Mucosa of rectum (tissue), 2 donors: ENCODE results near the gene MSH3.

Experiments used
- H3K27ac ChIP-seq, 2 donors: one replicate each; pipeline ENCODE4 v1.7.0; 2013; ENCODE audit warnings: inconsistent platforms in 2 of 2, low read depth in 2 of 2, low read length in 2 of 2
- H3K27me3 ChIP-seq, 2 donors: one replicate each; pipeline ENCODE4 v1.7.0; 2013; ENCODE audit warnings: low read length in 2 of 2; ENCODE audit not compliant: control insufficient read depth in 2 of 2, insufficient read depth in 2 of 2
- H3K36me3 ChIP-seq, 2 donors: one replicate each; pipeline ENCODE4 v1.7.0; 2013; ENCODE audit warnings: low read length in 2 of 2; ENCODE audit not compliant: control insufficient read depth in 2 of 2, insufficient read depth in 2 of 2
- H3K4me1 ChIP-seq, 2 donors: one replicate each; pipeline ENCODE4 v1.7.0; 2013; ENCODE audit warnings: low read length in 2 of 2, mild to moderate bottlenecking in 1 of 2; ENCODE audit not compliant: control insufficient read depth in 2 of 2, insufficient read depth in 2 of 2
- H3K4me3 ChIP-seq, 2 donors: one replicate each; pipeline ENCODE4 v1.7.0; 2013; ENCODE audit warnings: low read length in 2 of 2
- H3K9ac ChIP-seq, 2 donors: one replicate each; pipeline ENCODE4 v1.7.0; 2013; ENCODE audit warnings: low read length in 2 of 2, low read depth in 1 of 2, mild to moderate bottlenecking in 1 of 2
- H3K9me3 ChIP-seq, 2 donors: one replicate each; pipeline ENCODE4 v1.7.0; 2013; ENCODE audit warnings: low read length in 2 of 2; ENCODE audit not compliant: control insufficient read depth in 2 of 2
- donor health status: healthy.
- donor health status: Normal muscosa, but diverticular disease.

The MSH3 gene

DNA sequence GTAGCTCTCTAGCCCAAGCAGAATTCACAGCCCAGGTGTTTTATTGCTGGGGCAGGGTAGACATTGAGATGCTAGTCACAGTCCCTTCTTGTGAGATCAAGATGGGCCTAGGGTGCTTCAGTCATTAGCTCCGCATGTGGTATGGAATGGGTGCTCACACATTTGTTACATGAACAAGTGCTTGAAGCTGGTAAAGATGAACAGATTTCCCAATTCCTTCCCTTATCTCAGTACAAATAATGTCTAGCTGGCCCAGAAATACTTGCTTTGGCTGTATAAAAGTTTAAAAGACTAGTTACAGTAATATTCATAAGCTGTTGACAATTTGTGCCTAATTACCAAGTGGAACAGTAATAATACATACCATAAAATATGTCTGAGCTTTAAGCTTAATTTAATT lies 143.7 kb downstream of the MSH3 start:
- Histone ChIP-seq H3K9ac (no peak overlapping the region), H3K9me3 (no peaks in the 10 kb centered on the region), H3K27me3 (no peaks in the 10 kb centered on the region), H3K4me1 (no peaks in the 10 kb centered on the region), H3K4me3 (no peak overlapping the region), H3K27ac (no peak overlapping the region), H3K36me3 (peaks cover 21% of the 10 kb centered on the region in 2 donors)

- Histone ChIP-seq H3K27me3 (no peaks in the 10 kb centered on the region), H3K36me3 (peaks cover 16 to 17% of the 10 kb centered on the region in 2 donors), H3K9me3 (no peaks in the 10 kb centered on the region), H3K4me3 (no peak overlapping the region), H3K4me1 (no peaks in the 10 kb centered on the region), H3K27ac (no peak overlapping the region), H3K9ac (no peak overlapping the region)
Measured at GRCh38 chr5:80798633-80799032, 144.2 kb downstream of the MSH3 start.

DNA sequence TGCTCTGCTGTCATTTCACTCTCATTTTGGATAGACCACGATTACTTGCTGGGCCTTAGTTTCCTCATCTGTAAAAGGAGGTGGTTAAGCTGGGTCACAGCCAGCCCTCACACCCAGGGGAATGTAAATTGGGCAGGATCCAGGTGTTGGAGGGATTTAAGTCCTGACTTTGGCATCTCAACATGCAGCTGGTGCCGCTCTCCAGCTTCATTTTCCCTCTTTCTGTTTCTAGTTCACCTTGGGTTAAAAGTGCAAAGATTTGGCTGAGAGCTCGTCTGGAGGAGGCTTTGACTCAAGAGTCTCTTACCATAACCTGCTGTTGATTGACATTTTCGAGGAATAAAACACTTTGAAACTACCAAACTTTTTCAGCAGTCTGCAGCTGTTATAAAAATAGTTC lies 144.6 kb downstream of the MSH3 start:
- H3K4me3 ChIP-seq: no peak overlapping the region
- H3K27ac ChIP-seq: no peak overlapping the region
- H3K9me3 ChIP-seq: no peaks in the 10 kb centered on the region
- H3K9ac ChIP-seq: no peak overlapping the region
- H3K4me1 ChIP-seq: no peaks in the 10 kb centered on the region
- H3K27me3 ChIP-seq: no peaks in the 10 kb centered on the region
- peaks cover 13 to 16% of the 10 kb centered on the region in 2 donors for H3K36me3 ChIP-seq

- H3K4me1 ChIP-seq: no peaks in the 10 kb centered on the region
- H3K27me3 ChIP-seq: no peaks in the 10 kb centered on the region
- H3K9me3 ChIP-seq: no peaks in the 10 kb centered on the region
- H3K4me3 ChIP-seq: no peak overlapping the region
- H3K27ac ChIP-seq: no peak overlapping the region
- H3K36me3 ChIP-seq: peaks cover 8 to 17% of the 10 kb centered on the region in 2 donors
- H3K9ac ChIP-seq: no peak overlapping the region
Measured at GRCh38 chr5:80799573-80799972, 145.1 kb downstream of the MSH3 start.

DNA sequence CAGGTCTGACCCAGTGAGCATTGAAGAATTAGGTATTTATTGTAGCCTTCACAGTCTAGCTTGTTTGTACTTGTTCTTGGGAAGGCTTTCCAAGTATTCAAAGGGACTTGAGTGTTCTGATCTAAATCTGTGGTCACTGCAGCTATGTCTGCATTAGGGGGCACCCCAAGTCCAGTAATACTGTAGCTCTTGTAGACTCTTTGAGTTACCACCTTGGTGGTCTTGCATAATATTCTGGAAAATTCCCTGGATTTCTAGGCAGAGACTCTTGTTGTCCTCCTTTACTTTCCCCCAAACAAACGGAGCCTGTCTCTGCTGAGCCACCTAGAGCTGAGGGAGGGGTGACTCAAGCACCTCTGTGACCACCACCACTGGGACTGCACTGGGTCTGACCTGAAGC lies 149.9 kb downstream of the MSH3 start:
- Histone ChIP-seq H3K4me1 (no peaks in the 10 kb centered on the region), H3K36me3 (peaks cover 4 to 18% of the 10 kb centered on the region in 2 donors), H3K4me3 (no peak overlapping the region)

DNA sequence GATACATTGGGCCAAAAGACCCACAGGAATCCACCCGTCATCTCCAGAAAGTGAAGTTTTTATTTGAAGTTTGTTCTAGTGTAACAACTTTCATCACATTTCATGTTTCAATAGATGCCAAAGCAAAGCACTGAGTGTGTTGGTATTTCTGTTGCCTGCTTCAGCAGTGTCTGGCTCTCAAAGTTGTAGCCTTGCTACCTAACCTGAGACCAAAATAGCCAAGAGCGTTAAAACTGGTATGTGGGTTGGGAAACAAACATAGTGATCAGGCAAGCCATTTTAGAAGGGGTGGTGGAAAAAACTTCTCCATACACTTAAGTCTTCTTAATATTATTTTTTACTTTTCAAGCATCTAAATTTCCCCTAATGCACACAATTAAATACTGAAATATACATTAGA lies 150.6 kb downstream of the MSH3 start:
- Histone ChIP-seq H3K9ac (no peak overlapping the region), H3K9me3 (no peaks in the 10 kb centered on the region), H3K27me3 (no peaks in the 10 kb centered on the region), H3K4me1 (no peaks in the 10 kb centered on the region), H3K27ac (no peak overlapping the region), H3K4me3 (no peak overlapping the region), H3K36me3 (peaks cover under 1 to 18% of the 10 kb centered on the region in 2 donors)

More for the DNA sequence above, 149.9 kb downstream of the MSH3 start:
- H3K27me3 ChIP-seq: no peaks in the 10 kb centered on the region
- no peak overlapping the region for H3K27ac ChIP-seq
- no peaks in the 10 kb centered on the region for H3K9me3 ChIP-seq
- H3K9ac ChIP-seq: no peak overlapping the region

DNA sequence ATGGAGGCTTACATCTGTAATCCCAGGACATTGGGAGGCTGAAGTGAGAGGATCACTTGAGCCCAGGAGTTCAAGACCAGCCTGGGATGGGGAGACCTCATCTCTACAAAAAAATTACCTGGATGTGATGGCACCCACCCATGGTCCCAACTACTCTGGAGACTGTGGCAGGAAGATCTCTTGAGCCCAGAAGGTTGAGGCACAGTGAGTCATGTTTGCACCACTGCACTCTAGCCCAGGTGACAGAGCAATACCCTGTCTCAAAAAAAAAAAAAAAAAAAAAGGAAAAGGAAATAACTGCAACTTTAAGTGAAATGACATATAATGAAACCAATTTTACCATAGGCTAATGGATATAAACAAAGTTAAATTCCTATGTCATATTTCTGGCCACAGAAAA lies 152.5 kb downstream of the MSH3 start:
- no peak overlapping the region for H3K27ac ChIP-seq
- no peaks in the 10 kb centered on the region for H3K9me3 ChIP-seq
- H3K36me3 ChIP-seq: peaks cover 0 to 12% of the 10 kb centered on the region in 2 donors
- no peak overlapping the region for H3K9ac ChIP-seq
- H3K4me1 ChIP-seq: no peaks in the 10 kb centered on the region
- no peaks in the 10 kb centered on the region for H3K27me3 ChIP-seq
- H3K4me3 ChIP-seq: no peak overlapping the region

GRCh38 chr5:80809451-80809850 lies 155.0 kb downstream of the MSH3 start:
- H3K9me3 ChIP-seq: no peaks in the 10 kb centered on the region
- H3K27me3 ChIP-seq: no peaks in the 10 kb centered on the region
- no peaks in the 10 kb centered on the region for H3K4me1 ChIP-seq
- peaks cover under 1 to 12% of the 10 kb centered on the region in 2 donors for H3K36me3 ChIP-seq
- no peak overlapping the region for H3K9ac ChIP-seq
- no peak overlapping the region for H3K4me3 ChIP-seq
- no peak overlapping the region for H3K27ac ChIP-seq

DNA sequence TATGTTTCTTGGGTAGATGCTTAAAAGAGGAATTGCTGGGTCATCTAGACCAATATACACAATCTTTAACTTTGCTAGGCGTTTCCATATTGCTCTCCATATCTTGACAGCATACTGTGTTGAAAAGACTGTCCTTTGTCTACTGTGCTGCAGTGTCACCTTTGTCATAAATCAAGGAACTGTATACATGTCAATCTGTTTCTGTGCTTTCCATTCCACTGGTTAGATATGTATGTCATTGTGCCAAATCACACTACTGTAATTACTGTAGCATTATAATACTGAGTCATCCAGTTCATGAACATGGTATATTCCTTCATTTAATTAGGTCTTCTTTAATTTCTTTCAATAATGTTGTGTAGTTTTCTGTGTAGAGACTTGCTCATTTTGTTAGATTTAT lies 156.0 kb downstream of the MSH3 start:
- Histone ChIP-seq H3K9me3 (no peaks in the 10 kb centered on the region), H3K27me3 (no peaks in the 10 kb centered on the region), H3K36me3 (peaks cover 5 to 12% of the 10 kb centered on the region in 2 donors), H3K27ac (no peak overlapping the region), H3K9ac (no peak overlapping the region), H3K4me1 (no peaks in the 10 kb centered on the region), H3K4me3 (no peak overlapping the region)

- Histone ChIP-seq H3K9me3 (no peaks in the 10 kb centered on the region), H3K9ac (no peak overlapping the region), H3K36me3 (peaks cover 5 to 12% of the 10 kb centered on the region in 2 donors), H3K4me1 (no peaks in the 10 kb centered on the region), H3K27me3 (no peaks in the 10 kb centered on the region), H3K4me3 (no peak overlapping the region), H3K27ac (no peak overlapping the region)
Measured at GRCh38 chr5:80816590-80816989, 162.1 kb downstream of the MSH3 start.

GRCh38 chr5:80820685-80821084 lies 166.2 kb downstream of the MSH3 start:
- peaks cover 0 to 2% of the 10 kb centered on the region in 2 donors for H3K9me3 ChIP-seq
- peaks cover 4% of the 10 kb centered on the region in 2 donors for H3K36me3 ChIP-seq
- no peaks in the 10 kb centered on the region for H3K27me3 ChIP-seq
- H3K4me3 ChIP-seq: no peak overlapping the region
- H3K4me1 ChIP-seq: no peaks in the 10 kb centered on the region
- H3K27ac ChIP-seq: no peak overlapping the region
- no peak overlapping the region for H3K9ac ChIP-seq
